ENCODE results near the gene SORCS2. TPM values are rescaled to one million over a fixed set of nuclear protein-coding genes. Genes with fewer than 3 reads are reported as not detected.

The SORCS2 gene
- polyA plus RNA-seq, 1 donor (not counting 4 experiments of a cell fraction or from before 2014, with no cell fraction given), result 0.09 TPM

DNA sequence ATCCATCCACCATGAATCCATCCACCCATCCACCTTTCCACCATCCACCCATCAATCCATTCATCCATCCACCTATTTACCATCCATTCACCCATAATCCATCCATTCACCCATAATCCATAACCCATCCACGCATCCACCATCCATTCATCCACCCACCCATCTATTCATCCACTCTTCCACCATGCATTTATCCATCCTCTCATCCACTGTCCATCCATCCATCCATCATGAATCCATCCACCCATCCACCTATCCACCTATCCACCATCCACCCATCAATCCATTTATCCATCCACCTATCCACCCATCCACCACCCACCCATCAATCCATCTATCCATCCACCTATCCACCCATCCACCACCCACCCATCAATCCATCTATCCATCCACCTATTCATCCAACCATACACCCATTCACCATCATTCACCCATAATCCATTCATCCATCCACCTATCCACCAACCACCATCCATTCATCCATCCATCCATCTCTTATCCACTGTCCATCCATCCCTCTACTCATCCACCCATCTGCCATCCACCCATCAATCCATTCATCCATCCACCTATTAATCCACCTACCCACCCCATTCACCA is 422.1 kb downstream of the SORCS2 start:
- Histone ChIP-seq H3K27ac (ENCODE audit: control insufficient read depth, insufficient read depth, low read length) (no peak overlapping the region), H3K27me3 (ENCODE audit: control insufficient read depth, extremely low read depth, insufficient read depth, low read length) (no peaks in the 10 kb centered on the region), H3K36me3 (ENCODE audit: control insufficient read depth in 2 of 2, extremely low read depth in 1 of 2, insufficient read depth in 2 of 2, low read length in 2 of 2) (no peaks in the 10 kb centered on the region), H3K9me1 (ENCODE audit: control insufficient read depth, extremely low read depth, insufficient read depth, low read length) (no peaks in the 10 kb centered on the region), H3K79me2 (ENCODE audit: control insufficient read depth, insufficient read depth, low read length) (no peaks in the 10 kb centered on the region), H3K9me3 (ENCODE audit: control insufficient read depth, low read depth, low read length) (no peaks in the 10 kb centered on the region), H3K4me3 (ENCODE audit: control insufficient read depth in 2 of 3, extremely low read depth in 1 of 3, insufficient read depth in 2 of 3, low read depth in 1 of 3, low read length in 3 of 3) (no peak overlapping the region), H4K20me1 (ENCODE audit: control insufficient read depth, extremely low read depth, insufficient read depth, low read length) (no peaks in the 10 kb centered on the region), H3K9ac (ENCODE audit: control insufficient read depth, extremely low read depth, insufficient read depth, low read length) (no peak overlapping the region), H3K4me2 (ENCODE audit: control insufficient read depth, extremely low read depth, insufficient read depth, low read depth, low read length) (no peak overlapping the region), H3K4me1 (ENCODE audit: control insufficient read depth, extremely low read depth, insufficient read depth, low read length) (no peaks in the 10 kb centered on the region), H2AFZ (ENCODE audit: control insufficient read depth, low read length) (no peak overlapping the region)
- dilution Hi-C loops (cut with MboI; ENCODE audit: extremely low pct_ligation_motif_present, low sequenced_read_pairs), result no loop called here
- no peak for FAIRE-seq
- DNase-seq (ENCODE audit: low read depth, low spot score), result no peak
- TF ChIP-seq, protein P1, sequence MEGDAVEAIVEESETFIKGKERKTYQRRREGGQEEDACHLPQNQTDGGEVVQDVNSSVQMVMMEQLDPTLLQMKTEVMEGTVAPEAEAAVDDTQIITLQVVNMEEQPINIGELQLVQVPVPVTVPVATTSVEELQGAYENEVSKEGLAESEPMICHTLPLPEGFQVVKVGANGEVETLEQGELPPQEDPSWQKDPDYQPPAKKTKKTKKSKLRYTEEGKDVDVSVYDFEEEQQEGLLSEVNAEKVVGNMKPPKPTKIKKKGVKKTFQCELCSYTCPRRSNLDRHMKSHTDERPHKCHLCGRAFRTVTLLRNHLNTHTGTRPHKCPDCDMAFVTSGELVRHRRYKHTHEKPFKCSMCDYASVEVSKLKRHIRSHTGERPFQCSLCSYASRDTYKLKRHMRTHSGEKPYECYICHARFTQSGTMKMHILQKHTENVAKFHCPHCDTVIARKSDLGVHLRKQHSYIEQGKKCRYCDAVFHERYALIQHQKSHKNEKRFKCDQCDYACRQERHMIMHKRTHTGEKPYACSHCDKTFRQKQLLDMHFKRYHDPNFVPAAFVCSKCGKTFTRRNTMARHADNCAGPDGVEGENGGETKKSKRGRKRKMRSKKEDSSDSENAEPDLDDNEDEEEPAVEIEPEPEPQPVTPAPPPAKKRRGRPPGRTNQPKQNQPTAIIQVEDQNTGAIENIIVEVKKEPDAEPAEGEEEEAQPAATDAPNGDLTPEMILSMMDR (optimal IDR thresholded peaks at IDR 0.05 in 1 of 3, IDR thresholded peaks at IDR 0.05 in 1 of 3, conservative IDR thresholded peaks at IDR 0.05 in 1 of 3; ENCODE audit: extremely low read depth in 1 of 3, insufficient read depth in 2 of 3, low read length in 3 of 3), result no peak
- no peak for TF ChIP-seq EZH2 (IDR thresholded peaks at IDR 0.05; ENCODE audit: low read length)

DNA sequence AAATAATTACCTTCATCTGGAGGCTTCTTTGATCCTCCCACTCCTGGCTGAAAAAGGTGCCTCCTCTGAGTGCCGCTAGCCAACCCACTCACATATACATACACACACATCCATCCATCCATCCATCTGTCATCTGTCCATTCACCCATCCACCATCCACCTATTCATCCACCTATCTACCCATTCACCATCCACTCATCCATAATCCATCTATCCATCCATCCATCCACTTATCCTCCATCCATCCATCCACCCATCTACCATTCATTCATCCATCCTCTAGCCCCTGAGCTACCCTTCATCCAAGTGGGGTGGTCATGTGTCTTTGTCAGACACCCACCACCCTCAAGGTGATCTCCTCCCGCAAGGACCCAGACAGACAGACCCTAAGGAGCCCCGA is 423.9 kb downstream of the SORCS2 start:
- no peak for TF ChIP-seq EZH2 (IDR thresholded peaks at IDR 0.05; ENCODE audit: low read length)
- TF ChIP-seq, protein P1 (optimal IDR thresholded peaks at IDR 0.05 in 1 of 3, IDR thresholded peaks at IDR 0.05 in 1 of 3, conservative IDR thresholded peaks at IDR 0.05 in 1 of 3; ENCODE audit: extremely low read depth in 1 of 3, insufficient read depth in 2 of 3, low read length in 3 of 3), result no peak

More for the DNA sequence above, 423.9 kb downstream of the SORCS2 start:
- no peak overlapping the region for H3K4me3 ChIP-seq (ENCODE audit: control insufficient read depth in 2 of 3, extremely low read depth in 1 of 3, insufficient read depth in 2 of 3, low read depth in 1 of 3, low read length in 3 of 3)
- no peaks in the 10 kb centered on the region for H4K20me1 ChIP-seq (ENCODE audit: control insufficient read depth, extremely low read depth, insufficient read depth, low read length)
- no peaks in the 10 kb centered on the region for H3K4me1 ChIP-seq (ENCODE audit: control insufficient read depth, extremely low read depth, insufficient read depth, low read length)
- no peak overlapping the region for H3K4me2 ChIP-seq (ENCODE audit: control insufficient read depth, extremely low read depth, insufficient read depth, low read depth, low read length)
- H3K9ac ChIP-seq (ENCODE audit: control insufficient read depth, extremely low read depth, insufficient read depth, low read length), result no peak overlapping the region
- no peaks in the 10 kb centered on the region for H3K9me1 ChIP-seq (ENCODE audit: control insufficient read depth, extremely low read depth, insufficient read depth, low read length)
- H3K79me2 ChIP-seq (ENCODE audit: control insufficient read depth, insufficient read depth, low read length), result no peaks in the 10 kb centered on the region
- H3K27me3 ChIP-seq (ENCODE audit: control insufficient read depth, extremely low read depth, insufficient read depth, low read length), result no peaks in the 10 kb centered on the region
- no peak for DNase-seq (ENCODE audit: low read depth, low spot score)
- no peaks in the 10 kb centered on the region for H3K36me3 ChIP-seq (ENCODE audit: control insufficient read depth in 2 of 2, extremely low read depth in 1 of 2, insufficient read depth in 2 of 2, low read length in 2 of 2)
- no peak for FAIRE-seq
- no peaks in the 10 kb centered on the region for H3K9me3 ChIP-seq (ENCODE audit: control insufficient read depth, low read depth, low read length)
- dilution Hi-C loops (cut with MboI; ENCODE audit: extremely low pct_ligation_motif_present, low sequenced_read_pairs), result no loop called here
- no peak overlapping the region for H3K27ac ChIP-seq (ENCODE audit: control insufficient read depth, insufficient read depth, low read length)
- H2AFZ ChIP-seq (ENCODE audit: control insufficient read depth, low read length), result no peak overlapping the region

Measured in keratinocyte (primary cell).